Gastroesophageal sphincter (tissue), 3 donors: ENCODE measurements around the gene CHI3L1.

Experiments
- CTCF ChIP-seq, 4 experiments: fragments of 200-600 bp in 2 of 4; fragments of 450-650 bp in 2 of 4; sonication (generic) in 1 of 4; IDR thresholded peaks; one replicate each; pipeline ENCODE4 v1.5.1; 2017 to 2019; ENCODE audit warnings: antibody characterized with exemption in 4 of 4, mild to moderate bottlenecking in 2 of 4, moderate library complexity in 2 of 4
- EP300 ChIP-seq: sonication (generic); formaldehyde crosslinking; IDR thresholded peaks from one replicate; pipeline ENCODE4 v1.6.1; 2017; ENCODE audit warnings: antibody characterized with exemption, mild to moderate bottlenecking
- POLR2A ChIP-seq, 2 donors: fragments of 450-650 bp; IDR thresholded peaks; one replicate each; pipeline ENCODE4 v1.6.1; 2017; ENCODE audit warnings: antibody characterized with exemption in 2 of 2, mild to moderate bottlenecking in 2 of 2, moderate library complexity in 1 of 2

DNA sequence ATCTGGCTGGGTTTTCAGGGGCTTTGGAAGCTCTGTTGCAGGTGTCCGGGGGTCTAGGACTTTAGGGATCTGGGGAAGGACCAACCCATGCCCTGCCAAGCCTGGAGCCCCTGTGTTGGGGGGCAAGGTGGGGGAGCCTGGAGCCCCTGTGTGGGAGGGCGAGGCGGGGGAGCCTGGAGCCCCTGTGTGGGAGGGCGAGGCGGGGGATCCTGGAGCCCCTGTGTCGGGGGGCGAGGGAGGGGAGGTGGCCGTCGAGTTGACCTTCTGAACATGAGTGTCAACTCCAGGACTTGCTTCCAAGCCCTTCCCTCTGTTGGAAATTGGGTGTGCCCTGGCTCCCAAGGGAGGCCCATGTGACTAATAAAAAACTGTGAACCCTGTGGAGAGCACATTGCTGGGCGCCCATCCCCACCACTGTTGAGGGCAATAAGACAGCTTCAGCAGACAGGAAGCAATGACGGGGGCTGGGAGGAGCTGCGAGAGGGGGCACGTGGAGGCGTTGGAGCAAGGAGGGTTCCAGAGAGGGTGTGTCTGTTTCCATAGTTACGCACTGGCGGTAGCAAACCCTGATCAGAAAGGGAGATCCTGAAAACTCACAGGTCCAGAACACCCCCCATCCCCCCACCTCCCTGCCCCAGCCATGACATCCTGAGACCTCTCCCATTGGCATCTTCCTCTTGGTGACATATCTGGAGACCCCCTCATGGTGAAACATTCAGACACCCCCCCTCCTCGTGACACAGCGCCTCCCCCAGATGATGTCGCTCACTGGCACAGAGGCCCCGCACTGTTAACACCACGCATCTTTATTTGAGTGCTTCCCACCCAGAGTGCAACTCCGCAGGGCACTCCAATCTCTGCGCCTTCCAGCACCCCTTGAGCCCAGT, 19.2 kb downstream of the CHI3L1 start:
- TF ChIP-seq CTCF (IDR thresholded peaks at IDR 0.05) (no peak), EP300 (no peak), POLR2A (IDR thresholded peaks at IDR 0.05) (no peak)
